Mesendoderm (in vitro differentiated cells): ENCODE results near the gene PDE4D.
A peak's percentile ranks its signal among the peaks of the same experiment; 100 is the strongest.

Source experiments
- DNase-seq: peaks from one replicate; pipeline ENCODE4 v3.0.0; 2013
- H2AK5ac ChIP-seq: 2 replicates; pipeline ENCODE4 v1.6.1; 2013; ENCODE audit warnings: low read length, inconsistent platforms
- H2BK120ac ChIP-seq: 2 replicates; pipeline ENCODE4 v1.6.1; 2013; ENCODE audit warnings: low read depth, mild to moderate bottlenecking, low read length, moderate library complexity, mixed read lengths
- H2BK15ac ChIP-seq: replicated peaks from 2 replicates; pipeline ENCODE4 v1.6.1; 2013; ENCODE audit warnings: low read depth, mild to moderate bottlenecking, moderate library complexity
- H2BK5ac ChIP-seq: 2 replicates; pipeline ENCODE4 v1.6.1; 2013; ENCODE audit warnings: low read length, inconsistent platforms
- H3K18ac ChIP-seq: 2 replicates; pipeline ENCODE4 v1.6.1; 2013; ENCODE audit warnings: mild to moderate bottlenecking, low read length, mixed read lengths
- H3K23ac ChIP-seq: one replicate; pipeline ENCODE4 v1.6.1; 2013; ENCODE audit warnings: low read length
- H3K27ac ChIP-seq: 2 replicates; pipeline ENCODE4 v1.5.1; 2013; ENCODE audit warnings: low read depth, mild to moderate bottlenecking, inconsistent platforms, low read length, moderate library complexity
- H3K27me3 ChIP-seq: 2 replicates; pipeline ENCODE4 v1.6.1; 2013; ENCODE audit warnings: low read length, control low read depth, mild to moderate bottlenecking, inconsistent platforms; ENCODE audit not compliant: insufficient read depth, poor library complexity
- H3K36me3 ChIP-seq: 2 replicates; pipeline ENCODE4 v1.6.1; 2013; ENCODE audit warnings: low read length, inconsistent platforms; ENCODE audit not compliant: control insufficient read depth, insufficient read depth
- H3K4ac ChIP-seq: one replicate; pipeline ENCODE4 v1.6.1; 2013; ENCODE audit warnings: low read depth, mild to moderate bottlenecking, low read length, moderate library complexity
- H3K4me1 ChIP-seq: 2 replicates; pipeline ENCODE4 v1.6.1; 2013; ENCODE audit warnings: low read depth, low read length, inconsistent platforms; ENCODE audit not compliant: control insufficient read depth
- H3K4me2 ChIP-seq: 2 replicates; pipeline ENCODE4 v1.6.1; 2013; ENCODE audit warnings: low read length
- H3K4me3 ChIP-seq: 2 replicates; pipeline ENCODE4 v1.5.1; 2013; ENCODE audit warnings: mild to moderate bottlenecking, low read length
- H3K56ac ChIP-seq: one replicate; pipeline ENCODE4 v1.6.1; 2013; ENCODE audit warnings: low read length
- H3K79me1 ChIP-seq: 2 replicates; pipeline ENCODE4 v1.6.1; 2013; ENCODE audit warnings: low read length, inconsistent platforms
- H3K79me2 ChIP-seq: 2 replicates; pipeline ENCODE4 v1.6.1; 2013; ENCODE audit warnings: mild to moderate bottlenecking, low read length; ENCODE audit not compliant: control insufficient read depth, insufficient read depth
- H3K9ac ChIP-seq: 2 replicates; pipeline ENCODE4 v1.6.1; 2013; ENCODE audit warnings: low read length, inconsistent platforms
- H4K5ac ChIP-seq: one replicate; pipeline ENCODE4 v1.6.1; 2013; ENCODE audit warnings: low read length
- H4K8ac ChIP-seq: one replicate; pipeline ENCODE4 v1.6.1; 2013; ENCODE audit warnings: low read depth, mild to moderate bottlenecking, control low read depth, low read length, moderate library complexity
- WGBS: extraction: QIAGEN DNeasy Blood & Tissue Kit; methylation state at CpG from one replicate; pipeline ENCODE4 v1.1.7; 2013; ENCODE audit warnings: low lambda C conversion rate, missing lambda C conversion rate; ENCODE audit not compliant: insufficient coverage; ENCODE audit errors: extremely low coverage; 5-methylcytosine and 5-hydroxymethylcytosine counted together

Gene PDE4D

DNA sequence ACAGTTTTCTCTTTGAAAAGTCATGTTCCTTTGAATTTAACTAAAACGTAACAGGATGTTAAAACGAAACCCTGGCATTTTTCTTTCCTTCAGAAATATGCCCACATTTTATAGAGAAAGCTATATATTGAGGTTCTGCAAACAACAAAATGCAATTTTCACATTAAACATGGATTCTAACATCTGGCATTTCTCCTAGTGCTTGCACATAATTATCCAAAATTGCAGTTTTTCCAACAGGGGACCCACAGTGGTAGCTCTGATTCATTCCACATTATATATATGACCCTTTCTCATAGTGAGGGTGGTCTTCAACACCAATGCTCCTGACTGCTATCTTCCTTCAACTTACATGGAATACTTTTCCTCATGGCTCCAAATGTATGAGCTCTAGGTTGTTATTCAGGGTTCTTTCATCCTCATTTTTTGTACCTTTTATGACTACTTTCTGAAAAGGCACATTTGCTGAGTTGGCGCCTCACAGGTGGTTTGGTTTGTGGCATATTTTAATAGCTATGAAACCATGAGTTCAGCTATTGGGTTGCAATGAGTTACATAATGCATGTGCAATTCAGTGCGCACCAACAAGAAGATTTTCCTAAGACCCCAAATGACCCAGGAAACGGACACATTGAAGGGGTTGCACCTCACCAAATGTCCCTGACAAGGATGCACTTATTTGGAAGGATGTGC, 758.9 kb downstream of the PDE4D start:
- Histone ChIP-seq H3K79me2 (no peaks in the 10 kb centered on the region), H3K27me3 (no peaks in the 10 kb centered on the region), H3K18ac (no peak overlapping the region), H3K56ac (no peak overlapping the region), H2BK5ac (no peak overlapping the region), H3K9ac (no peak overlapping the region), H2BK120ac (no peak overlapping the region), H3K4me3 (no peak overlapping the region), H3K4me1 (peaks cover 2% of the 10 kb centered on the region), H3K36me3 (no peaks in the 10 kb centered on the region), H3K4ac (no peak overlapping the region), H4K5ac (no peak overlapping the region), H3K27ac (no peak overlapping the region), H4K8ac (no peak overlapping the region), H2AK5ac (no peak overlapping the region), H3K23ac (no peak overlapping the region), H3K79me1 (no peaks in the 10 kb centered on the region), H2BK15ac (no peak overlapping the region), H3K4me2 (no peak overlapping the region)
- no CpG with 5 or more reads among the region's 5 CpGs for WGBS
- DNase-seq: no peak

DNA sequence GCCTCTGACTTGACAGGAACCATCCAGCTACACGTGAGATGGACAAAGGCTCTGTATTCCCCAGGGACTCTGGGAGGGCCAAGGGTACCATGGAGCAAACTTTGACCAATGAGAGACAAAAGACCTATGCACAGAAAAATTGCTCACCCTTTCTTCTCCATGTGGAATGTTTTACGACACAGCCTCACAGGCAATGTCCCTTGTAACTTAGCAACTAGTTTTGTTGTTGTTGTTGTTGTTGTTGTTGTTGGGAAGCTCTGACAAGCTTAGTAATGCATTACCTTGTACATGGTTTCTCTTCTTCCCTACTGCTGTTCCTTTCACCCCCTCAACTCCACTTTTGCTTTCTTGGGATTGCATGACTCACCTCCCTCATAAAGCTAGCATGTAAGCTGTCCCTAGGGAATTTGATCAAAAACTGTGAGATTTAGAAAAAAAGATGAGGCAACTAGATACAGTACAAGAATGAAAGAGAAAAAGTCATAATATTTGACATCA, 759.7 kb downstream of the PDE4D start:
- Histone ChIP-seq H3K4ac (no peak overlapping the region), H3K79me1 (no peaks in the 10 kb centered on the region), H3K4me3 (no peak overlapping the region), H3K23ac (no peak overlapping the region), H3K79me2 (no peaks in the 10 kb centered on the region), H3K4me1 (peaks cover 2% of the 10 kb centered on the region), H4K8ac (no peak overlapping the region), H3K27ac (no peak overlapping the region), H3K4me2 (no peak overlapping the region), H2AK5ac (no peak overlapping the region), H3K9ac (no peak overlapping the region), H2BK15ac (no peak overlapping the region), H3K36me3 (no peaks in the 10 kb centered on the region), H3K27me3 (no peaks in the 10 kb centered on the region), H3K18ac (no peak overlapping the region), H2BK120ac (no peak overlapping the region), H3K56ac (no peak overlapping the region), H4K5ac (no peak overlapping the region), H2BK5ac (no peak overlapping the region)
- peak; percentile 73 for DNase-seq
- no CpG with 5 or more reads among the region's 2 CpGs for WGBS

DNA sequence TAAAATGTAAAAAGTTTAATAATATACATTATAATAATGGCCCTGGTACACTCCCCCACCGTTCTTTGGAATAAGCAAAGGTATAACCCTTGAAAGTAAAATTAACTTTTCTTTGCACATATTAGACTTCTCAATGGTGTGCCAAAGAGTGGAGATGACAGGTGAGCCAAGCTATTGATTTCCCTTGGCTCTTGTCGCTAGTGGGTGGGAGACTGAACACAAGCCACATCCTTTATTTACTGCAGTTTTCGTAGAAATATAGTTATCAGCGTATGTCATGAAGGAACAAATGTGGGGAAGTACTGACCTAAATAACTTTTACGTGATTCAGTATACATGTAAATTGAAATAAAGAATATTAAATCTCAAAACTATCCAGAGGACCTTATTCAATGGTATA, 761.4 kb downstream of the PDE4D start:
- H3K36me3 ChIP-seq: no peaks in the 10 kb centered on the region
- H3K27me3 ChIP-seq: no peaks in the 10 kb centered on the region
- H2BK5ac ChIP-seq: no peak overlapping the region
- no peak overlapping the region for H3K9ac ChIP-seq
- H3K79me1 ChIP-seq: no peaks in the 10 kb centered on the region
- H3K18ac ChIP-seq: no peak overlapping the region
- no peak overlapping the region for H2BK15ac ChIP-seq
- no peak overlapping the region for H4K5ac ChIP-seq
- no peak overlapping the region for H3K4me2 ChIP-seq
- WGBS: no CpG with 5 or more reads among the region's 5 CpGs
- no peak overlapping the region for H3K27ac ChIP-seq
- no peak overlapping the region for H2AK5ac ChIP-seq
- no peak overlapping the region for H3K4ac ChIP-seq
- no peak overlapping the region for H3K4me3 ChIP-seq
- no peak overlapping the region for H3K56ac ChIP-seq
- no peak for DNase-seq
- H3K4me1 ChIP-seq: peaks cover 4% of the 10 kb centered on the region
- H3K23ac ChIP-seq: no peak overlapping the region
- no peaks in the 10 kb centered on the region for H3K79me2 ChIP-seq
- no peak overlapping the region for H2BK120ac ChIP-seq
- H4K8ac ChIP-seq: no peak overlapping the region

- Histone ChIP-seq H3K23ac (no peak overlapping the region), H3K4me1 (peaks cover 10% of the 10 kb centered on the region), H3K36me3 (no peaks in the 10 kb centered on the region), H3K79me2 (no peaks in the 10 kb centered on the region), H3K4ac (no peak overlapping the region), H3K79me1 (no peaks in the 10 kb centered on the region), H4K5ac (no peak overlapping the region), H3K27ac (no peak overlapping the region), H2AK5ac (no peak overlapping the region), H3K4me3 (no peak overlapping the region), H4K8ac (no peak overlapping the region), H3K4me2 (no peak overlapping the region), H3K27me3 (no peaks in the 10 kb centered on the region), H2BK120ac (no peak overlapping the region), H3K56ac (no peak overlapping the region), H2BK15ac (no peak overlapping the region), H2BK5ac (no peak overlapping the region), H3K9ac (no peak overlapping the region), H3K18ac (peak overlapping the region; percentile 51)
- no peak for DNase-seq
- no CpG with 5 or more reads among the region's 2 CpGs for WGBS
Observed at GRCh38 chr5:59130431-59130830, 763.1 kb downstream of the PDE4D start.

DNA sequence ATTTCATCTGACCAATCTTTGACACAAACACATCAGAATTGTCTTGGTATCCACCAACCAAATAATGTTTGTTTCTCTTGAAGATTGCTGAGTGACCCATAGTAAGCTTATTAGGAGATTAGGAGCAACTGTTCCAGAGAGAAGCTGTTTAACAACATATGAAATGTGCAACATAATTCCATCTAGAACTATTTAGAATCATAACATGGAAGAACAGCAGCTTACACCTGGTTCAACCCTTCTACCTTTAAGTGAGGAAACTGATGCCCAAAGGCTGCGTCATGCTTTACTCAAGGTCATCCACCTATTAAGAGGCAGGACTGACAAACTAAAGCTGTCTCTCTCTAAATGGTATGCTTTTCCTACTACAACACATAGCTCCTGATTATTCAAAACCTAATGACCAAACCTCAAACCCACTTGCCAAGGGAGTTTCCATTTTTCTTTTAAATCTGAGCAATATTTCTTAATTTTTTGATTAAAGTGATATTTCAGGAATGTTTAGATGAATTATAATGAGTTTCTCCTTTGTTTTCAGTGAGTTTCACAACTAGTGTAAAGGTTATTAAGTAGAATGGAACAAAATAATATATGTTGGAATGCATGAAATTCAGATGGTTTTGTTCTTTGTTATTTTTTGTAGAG, 764.8 kb downstream of the PDE4D start:
- Histone ChIP-seq H3K4me2 (no peak overlapping the region), H2BK5ac (no peak overlapping the region), H3K27me3 (no peaks in the 10 kb centered on the region), H3K56ac (no peak overlapping the region), H3K9ac (no peak overlapping the region), H3K4me3 (no peak overlapping the region), H3K79me2 (no peaks in the 10 kb centered on the region), H3K4me1 (peaks cover 11% of the 10 kb centered on the region), H3K4ac (no peak overlapping the region), H3K36me3 (no peaks in the 10 kb centered on the region), H3K79me1 (no peaks in the 10 kb centered on the region), H2BK15ac (peak overlapping the region; percentile 92), H4K5ac (no peak overlapping the region), H3K18ac (no peak overlapping the region), H2BK120ac (no peak overlapping the region), H2AK5ac (no peak overlapping the region), H3K27ac (no peak overlapping the region), H4K8ac (no peak overlapping the region), H3K23ac (no peak overlapping the region)
- WGBS: no CpG with 5 or more reads among the region's 1 CpG
- DNase-seq: no peak
